ENCODE measurements around the gene CDCA7. TPM values are rescaled to one million over a fixed set of nuclear protein-coding genes. Genes with fewer than 3 reads are reported as not detected.

Gene CDCA7
- polyA plus RNA-seq, 1 of the 3 experiments (the other 2 are of a cell fraction): 19.1 TPM

GRCh38 chr2:173402405-173402974, 47.8 kb downstream of the CDCA7 start:
- peak; percentile 83 for DNase-seq
- Histone ChIP-seq H3K4me1 (ENCODE audit: control insufficient read depth in 1 of 2, insufficient read depth in 2 of 2, low read depth in 1 of 2, low read length in 1 of 2) (peaks cover 0 to 7% of the 10 kb centered on the region in 2 experiments; a peak in 1 of 4 replicates), H3K27ac (ENCODE audit: low read depth in 2 of 2, low read length in 1 of 2) (no peak overlapping the region), H3K27me3 (ENCODE audit: insufficient read depth) (peaks cover 35% of the 10 kb centered on the region), H3F3A (replicated peaks; ENCODE audit: insufficient read depth) (no peaks in the 10 kb centered on the region), H3K9me3 (no peaks in the 10 kb centered on the region), H3K4me3 (ENCODE audit: low read depth in 2 of 2, low read length in 1 of 2) (peak overlapping the region; percentile 29 to 55; a peak in 3 of 4 replicates), H3K4me2 (peak overlapping the region; percentile 77), H3K9ac (no peak overlapping the region), H3K9me2 (no peaks in the 10 kb centered on the region), H3K36me3 (replicated peaks in 1 of 2; ENCODE audit: control insufficient read depth in 1 of 2, insufficient read depth in 2 of 2, low read length in 1 of 2) (no peaks in the 10 kb centered on the region), H2AFZ (ENCODE audit: low read depth) (peak overlapping the region; percentile 54; the same call in 1 of the 2 replicates), H3K79me2 (ENCODE audit: insufficient read depth) (no peaks in the 10 kb centered on the region), H4K20me1 (ENCODE audit: insufficient read depth) (no peaks in the 10 kb centered on the region)
- WGBS (ENCODE audit: low lambda C conversion rate): 7% methylated on average over 21 of the region's 21 CpGs
- TF ChIP-seq ELF1 (IDR thresholded peaks at IDR 0.05) (no peak), FOXM1 (IDR thresholded peaks at IDR 0.05; ENCODE audit: low read depth) (no peak), RAD21 (IDR thresholded peaks at IDR 0.05; ENCODE audit: low read length) (peak; percentile 97), MAX (IDR thresholded peaks at IDR 0.05; ENCODE audit: low read depth) (no peak), RFX5 (IDR thresholded peaks at IDR 0.05; ENCODE audit: low read length) (no peak), RCOR1 (IDR thresholded peaks at IDR 0.05; ENCODE audit: low read length) (peak; percentile 50; the same call in 1 of the 2 replicates), TCF12 (IDR thresholded peaks at IDR 0.05) (no peak), FOSL2 (IDR thresholded peaks at IDR 0.05; ENCODE audit: borderline replicate concordance, low read depth) (no peak), TAF1 (IDR thresholded peaks at IDR 0.05; ENCODE audit: borderline replicate concordance, low read depth, low read length) (no peak), FOXJ3 (CRISPR knock-in tag; IDR thresholded peaks at IDR 0.05) (no peak), CHD2 (IDR thresholded peaks at IDR 0.05; ENCODE audit: low read length, partially characterized antibody) (peak; percentile 56), SMC3 (IDR thresholded peaks at IDR 0.05; ENCODE audit: low read depth, low read length) (peak; percentile 91), CTCF (IDR thresholded peaks at IDR 0.05) (peak; percentile 89), REST (IDR thresholded peaks at IDR 0.05; ENCODE audit: low read depth, low read length) (no peak)
- POLR2A ChIA-PET: interaction anchor here (1.2 kb wide), 1 partner anchor 46 kb away, joined by 4 read pairs; no protein-coding TSS in a partner anchor
- CTCF ChIA-PET: interaction anchor here (0.5 to 6.5 kb wide), 48 partner anchors 10 to 1053 kb away, joined by 3 to 103 read pairs (median 4); no protein-coding TSS in a partner anchor
